K562 (cell line): ENCODE measurements around the gene CCNL1. TPM values are rescaled to one million over a fixed set of nuclear protein-coding genes. Genes with fewer than 3 reads are reported as not detected.

ENCODE experiments used
- CBFA2T2 ChIP-seq: fragments of 450-650 bp; conservative IDR thresholded peaks from 2 replicates; pipeline ENCODE4 v1.6.1; 2017; ENCODE audit warnings: mild to moderate bottlenecking
- CEBPG ChIP-seq, 3 experiments: fragments of 200-800 bp in 1 of 3; sonication (Bioruptor generic) in 1 of 3; sonication (generic) in 1 of 3; formaldehyde crosslinking in 1 of 3; IDR thresholded peaks in 2 of 3; conservative IDR thresholded peaks in 1 of 3; 2 replicates each; pipeline versions ENCODE4 v1.6.1 to v1.8.0; 2016 to 2022; ENCODE audit warnings: missing compliant biosample characterization in 2 of 3, missing genetic modification characterization in 2 of 3, mild to moderate bottlenecking in 1 of 3, missing genetic modification reagents in 1 of 3
- E2F3 ChIP-seq: fragments of 250-450 bp; sonication (Bioruptor Pico); IDR thresholded peaks from 2 replicates; pipeline ENCODE4 v1.4.0; 2020; ENCODE audit warnings: mild to moderate bottlenecking
- GATAD2B ChIP-seq: fragments of 450-650 bp; IDR thresholded peaks from 2 replicates; pipeline ENCODE4 v1.6.1; 2017; ENCODE audit warnings: mild to moderate bottlenecking, borderline replicate concordance
- HLTF ChIP-seq: fragments of 450-650 bp; IDR thresholded peaks from 2 replicates; pipeline ENCODE4 v1.6.1; 2016
- MAFG ChIP-seq: fragments of 450-650 bp; conservative IDR thresholded peaks from 2 replicates; pipeline ENCODE4 v1.6.1; 2016; ENCODE audit warnings: missing genetic modification characterization, missing compliant biosample characterization
- MEF2D ChIP-seq: conservative IDR thresholded peaks from 2 replicates; pipeline ENCODE4 v1.6.1; 2016; ENCODE audit warnings: low read depth, missing genetic modification characterization, missing compliant biosample characterization
- NONO ChIP-seq, 2 experiments: fragments of 200-400 bp in 1 of 2; fragments of 450-650 bp in 1 of 2; formaldehyde crosslinking in 1 of 2; IDR thresholded peaks; 2 replicates each; pipeline ENCODE4 v1.6.1; 2017; ENCODE audit warnings: low read depth in 2 of 2, mild to moderate bottlenecking in 2 of 2, moderate library complexity in 2 of 2, low read length in 1 of 2
- NR3C1 ChIP-seq: sonication (generic); formaldehyde crosslinking; IDR thresholded peaks from 2 replicates; pipeline ENCODE4 v1.8.1; 2022; ENCODE audit warnings: missing genetic modification reagents
- PHF20 ChIP-seq: fragments of 450-650 bp; IDR thresholded peaks from 2 replicates; pipeline ENCODE4 v1.6.1; 2018; ENCODE audit not compliant: partially characterized antibody
- SRSF9 ChIP-seq: fragments of 200-400 bp; formaldehyde crosslinking; IDR thresholded peaks from 2 replicates; pipeline ENCODE4 v1.6.1; 2017; ENCODE audit warnings: low read depth, low read length, borderline replicate concordance
- ZBED1 ChIP-seq: IDR thresholded peaks from 2 replicates; pipeline ENCODE4 v1.6.1; 2014
- ZNF311 ChIP-seq: fragments of 250-450 bp; sonication (Bioruptor Pico); IDR thresholded peaks from 2 replicates; pipeline ENCODE4 v1.4.0; 2020; ENCODE audit warnings: mild to moderate bottlenecking, moderate library complexity
- ZNF586 ChIP-seq: fragments of 450-650 bp; formaldehyde crosslinking; conservative IDR thresholded peaks from 2 replicates; pipeline ENCODE4 v1.4.0; 2020; ENCODE audit warnings: mild to moderate bottlenecking, moderate library complexity
- ZZZ3 ChIP-seq: fragments of 450-650 bp; IDR thresholded peaks from 2 replicates; pipeline ENCODE4 v1.6.1; 2016; ENCODE audit warnings: antibody characterized with exemption, mild to moderate bottlenecking, moderate library complexity
- polyA plus RNA-seq, 8 experiments: library from polyadenylated mRNA; depleted of rRNA in 4 of 8; stranded (reverse) in 5 of 8; unstranded in 3 of 8; fragments of >200 nt; fragmentation: Nextera tagmentation in 2 of 8; fragmentation: Illumina TruSeq in 1 of 8; extraction: Ambion mirVana in 2 of 8; extraction: Trizol in 1 of 8; gene quantifications; 2 replicates each; pipeline versions ENCODE4 v1.2.1 to v1.2.3, GENCODE V29; 2011 to 2014; ENCODE audit warnings: inconsistent platforms in 1 of 8, missing spikeins in 1 of 8
- total RNA-seq, 7 experiments: library from RNA; depleted of rRNA in 6 of 7; stranded (reverse); fragments of >200 nt in 6 of 7; fragmentation: Illumina TruSeq in 2 of 7; extraction: Trizol in 2 of 7; gene quantifications; 2 replicates each; pipeline versions ENCODE4 v1.2.1 to v1.2.3, GENCODE V29; 2011 to 2021; ENCODE audit warnings: low replicate concordance in 1 of 7
- TF ChIP-seq, protein P1 (sequence below): fragments of 250-450 bp; sonication (Bioruptor Pico); IDR thresholded peaks from 2 replicates; pipeline ENCODE4 v1.4.0; 2020; ENCODE audit warnings: mild to moderate bottlenecking
- TF ChIP-seq, protein P2 (sequence below): fragments of 450-650 bp; IDR thresholded peaks from 2 replicates; pipeline ENCODE4 v1.6.1; 2016; ENCODE audit warnings: low read depth
- TF ChIP-seq, protein P3 (sequence below): fragments of 450-650 bp; formaldehyde crosslinking; conservative IDR thresholded peaks from 2 replicates; pipeline ENCODE4 v1.4.0; 2022; ENCODE audit warnings: mild to moderate bottlenecking, missing genetic modification characterization

The CCNL1 gene
- total and polyA plus RNA-seq, 9 of the 15 experiments (the other 6 are each of a cell fraction or from before 2014, with no cell fraction given), result 16.1 to 186 (median 132) TPM

DNA sequence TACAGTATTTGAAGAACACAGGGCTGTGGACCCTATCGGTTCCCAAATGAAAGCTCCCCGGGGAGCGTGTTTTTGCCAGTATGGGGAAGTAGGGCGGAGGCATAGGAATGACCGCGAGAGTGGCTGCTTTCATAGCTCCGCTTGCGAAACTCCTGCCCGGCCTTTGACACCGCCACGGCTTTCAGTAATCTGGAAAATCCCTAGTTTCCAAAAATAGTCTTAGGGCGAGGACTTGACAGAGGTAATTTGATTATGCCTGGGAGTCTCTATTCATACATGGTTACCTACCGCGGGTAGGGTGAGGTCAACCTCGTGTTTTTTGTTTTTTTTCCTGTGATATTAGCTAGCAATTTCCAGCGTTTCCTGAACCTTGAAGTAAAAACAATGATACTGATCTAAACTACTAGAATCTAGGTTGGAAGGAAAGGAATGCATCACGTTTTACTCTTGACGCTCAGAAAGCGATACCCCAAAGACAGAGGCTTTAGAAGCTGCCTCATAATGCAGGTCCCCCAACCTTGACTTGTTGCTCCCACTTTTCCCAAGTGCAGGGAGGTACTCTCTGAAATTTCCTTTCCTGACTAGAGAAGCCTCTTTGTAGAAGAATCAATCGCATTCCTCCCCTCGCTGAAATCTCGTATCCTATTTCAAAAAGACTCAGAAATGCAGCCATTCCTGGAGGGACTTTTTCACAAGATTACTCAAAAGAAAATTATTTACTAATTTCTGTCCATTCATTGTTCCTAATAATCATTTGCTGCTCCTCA is 894 bp upstream of the CCNL1 start (continued):
- TF ChIP-seq, protein P1, sequence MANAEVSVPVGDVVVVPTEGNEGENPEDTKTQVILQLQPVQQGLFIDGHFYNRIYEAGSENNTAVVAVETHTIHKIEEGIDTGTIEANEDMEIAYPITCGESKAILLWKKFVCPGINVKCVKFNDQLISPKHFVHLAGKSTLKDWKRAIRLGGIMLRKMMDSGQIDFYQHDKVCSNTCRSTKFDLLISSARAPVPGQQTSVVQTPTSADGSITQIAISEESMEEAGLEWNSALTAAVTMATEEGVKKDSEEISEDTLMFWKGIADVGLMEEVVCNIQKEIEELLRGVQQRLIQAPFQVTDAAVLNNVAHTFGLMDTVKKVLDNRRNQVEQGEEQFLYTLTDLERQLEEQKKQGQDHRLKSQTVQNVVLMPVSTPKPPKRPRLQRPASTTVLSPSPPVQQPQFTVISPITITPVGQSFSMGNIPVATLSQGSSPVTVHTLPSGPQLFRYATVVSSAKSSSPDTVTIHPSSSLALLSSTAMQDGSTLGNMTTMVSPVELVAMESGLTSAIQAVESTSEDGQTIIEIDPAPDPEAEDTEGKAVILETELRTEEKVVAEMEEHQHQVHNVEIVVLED (CRISPR knock-in tag), result no peak
- TF ChIP-seq, protein P2, sequence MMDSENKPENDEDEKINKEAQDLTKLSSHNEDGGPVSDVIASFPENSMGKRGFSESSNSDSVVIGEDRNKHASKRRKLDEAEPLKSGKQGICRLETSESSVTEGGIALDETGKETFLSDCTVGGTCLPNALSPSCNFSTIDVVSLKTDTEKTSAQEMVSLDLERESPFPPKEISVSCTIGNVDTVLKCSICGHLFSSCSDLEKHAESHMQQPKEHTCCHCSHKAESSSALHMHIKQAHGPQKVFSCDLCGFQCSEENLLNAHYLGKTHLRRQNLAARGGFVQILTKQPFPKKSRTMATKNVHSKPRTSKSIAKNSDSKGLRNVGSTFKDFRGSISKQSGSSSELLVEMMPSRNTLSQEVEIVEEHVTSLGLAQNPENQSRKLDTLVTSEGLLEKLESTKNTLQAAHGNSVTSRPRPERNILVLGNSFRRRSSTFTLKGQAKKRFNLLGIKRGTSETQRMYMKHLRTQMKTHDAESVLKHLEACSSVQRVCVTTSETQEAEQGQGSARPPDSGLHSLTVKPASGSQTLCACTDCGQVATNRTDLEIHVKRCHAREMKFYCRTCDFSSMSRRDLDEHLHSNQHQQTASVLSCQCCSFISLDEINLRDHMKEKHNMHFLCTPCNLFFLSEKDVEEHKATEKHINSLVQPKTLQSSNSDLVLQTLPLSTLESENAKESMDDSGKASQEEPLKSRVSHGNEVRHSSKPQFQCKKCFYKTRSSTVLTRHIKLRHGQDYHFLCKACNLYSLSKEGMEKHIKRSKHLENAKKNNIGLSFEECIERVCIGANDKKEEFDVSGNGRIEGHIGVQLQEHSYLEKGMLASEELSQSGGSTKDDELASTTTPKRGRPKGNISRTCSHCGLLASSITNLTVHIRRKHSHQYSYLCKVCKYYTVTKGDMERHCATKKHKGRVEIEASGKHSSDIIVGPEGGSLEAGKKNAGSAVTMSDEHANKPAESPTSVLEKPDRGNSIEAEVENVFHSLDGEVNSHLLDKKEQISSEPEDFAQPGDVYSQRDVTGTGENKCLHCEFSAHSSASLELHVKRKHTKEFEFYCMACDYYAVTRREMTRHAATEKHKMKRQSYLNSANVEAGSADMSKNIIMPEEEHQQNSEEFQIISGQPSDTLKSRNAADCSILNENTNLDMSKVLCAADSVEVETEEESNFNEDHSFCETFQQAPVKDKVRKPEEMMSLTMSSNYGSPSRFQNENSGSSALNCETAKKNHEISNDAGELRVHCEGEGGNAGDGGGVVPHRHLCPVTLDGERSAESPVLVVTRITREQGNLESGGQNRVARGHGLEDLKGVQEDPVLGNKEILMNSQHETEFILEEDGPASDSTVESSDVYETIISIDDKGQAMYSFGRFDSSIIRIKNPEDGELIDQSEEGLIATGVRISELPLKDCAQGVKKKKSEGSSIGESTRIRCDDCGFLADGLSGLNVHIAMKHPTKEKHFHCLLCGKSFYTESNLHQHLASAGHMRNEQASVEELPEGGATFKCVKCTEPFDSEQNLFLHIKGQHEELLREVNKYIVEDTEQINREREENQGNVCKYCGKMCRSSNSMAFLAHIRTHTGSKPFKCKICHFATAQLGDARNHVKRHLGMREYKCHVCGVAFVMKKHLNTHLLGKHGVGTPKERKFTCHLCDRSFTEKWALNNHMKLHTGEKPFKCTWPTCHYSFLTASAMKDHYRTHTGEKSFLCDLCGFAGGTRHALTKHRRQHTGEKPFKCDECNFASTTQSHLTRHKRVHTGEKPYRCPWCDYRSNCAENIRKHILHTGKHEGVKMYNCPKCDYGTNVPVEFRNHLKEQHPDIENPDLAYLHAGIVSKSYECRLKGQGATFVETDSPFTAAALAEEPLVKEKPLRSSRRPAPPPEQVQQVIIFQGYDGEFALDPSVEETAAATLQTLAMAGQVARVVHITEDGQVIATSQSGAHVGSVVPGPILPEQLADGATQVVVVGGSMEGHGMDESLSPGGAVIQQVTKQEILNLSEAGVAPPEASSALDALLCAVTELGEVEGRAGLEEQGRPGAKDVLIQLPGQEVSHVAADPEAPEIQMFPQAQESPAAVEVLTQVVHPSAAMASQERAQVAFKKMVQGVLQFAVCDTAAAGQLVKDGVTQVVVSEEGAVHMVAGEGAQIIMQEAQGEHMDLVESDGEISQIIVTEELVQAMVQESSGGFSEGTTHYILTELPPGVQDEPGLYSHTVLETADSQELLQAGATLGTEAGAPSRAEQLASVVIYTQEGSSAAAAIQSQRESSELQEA, result no peak
- TF ChIP-seq NR3C1 (CRISPR knock-in tag) (no peak), ZNF586 (CRISPR knock-in tag) (0 out of 2 replicates have a peak, but pooled peaks have one; percentile 15), PHF20 (no peak), ZBED1 (no peak), NONO (IDR thresholded peaks at IDR 0.05; ENCODE audit: low read depth in 2 of 2, low read length in 1 of 2) (0 out of 4 replicates have a peak, but pooled peaks of 1 of the 2 experiments have one; percentile 15), GATAD2B (no peak), MEF2D (peak; percentile 95), ZNF311 (CRISPR knock-in tag) (no peak), HLTF (no peak), CEBPG (CRISPR knock-in tag; IDR thresholded peaks at IDR 0.05) (no peak), CEBPG (tag; conservative IDR thresholded peaks at IDR 0.05 in 1 of 2, IDR thresholded peaks at IDR 0.05 in 1 of 2) (peak; percentile 91 to 96), CBFA2T2 (no peak), E2F3 (CRISPR knock-in tag) (no peak), ZZZ3 (no peak), SRSF9 (no peak), MAFG (tag) (no peak)
- TF ChIP-seq, protein P3, sequence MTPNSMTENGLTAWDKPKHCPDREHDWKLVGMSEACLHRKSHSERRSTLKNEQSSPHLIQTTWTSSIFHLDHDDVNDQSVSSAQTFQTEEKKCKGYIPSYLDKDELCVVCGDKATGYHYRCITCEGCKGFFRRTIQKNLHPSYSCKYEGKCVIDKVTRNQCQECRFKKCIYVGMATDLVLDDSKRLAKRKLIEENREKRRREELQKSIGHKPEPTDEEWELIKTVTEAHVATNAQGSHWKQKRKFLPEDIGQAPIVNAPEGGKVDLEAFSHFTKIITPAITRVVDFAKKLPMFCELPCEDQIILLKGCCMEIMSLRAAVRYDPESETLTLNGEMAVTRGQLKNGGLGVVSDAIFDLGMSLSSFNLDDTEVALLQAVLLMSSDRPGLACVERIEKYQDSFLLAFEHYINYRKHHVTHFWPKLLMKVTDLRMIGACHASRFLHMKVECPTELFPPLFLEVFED (CRISPR knock-in tag), result no peak
